Epithelial cell of proximal tubule (primary cell): ENCODE measurements around the gene CLDN3. TPM values are rescaled to one million over a fixed set of nuclear protein-coding genes. Genes with fewer than 3 reads are reported as not detected.

Experiments used
- DNase-seq: peaks from one replicate; pipeline ENCODE4 v3.0.0-alpha.2; 2011; ENCODE audit warnings: low read depth
- H3K4me3 ChIP-seq: 2 replicates; pipeline ENCODE4 v1.5.1; 2011; ENCODE audit warnings: low read depth, mild to moderate bottlenecking, low read length
- CTCF ChIP-seq: conservative IDR thresholded peaks from 2 replicates; pipeline ENCODE4 v1.5.1; 2012; ENCODE audit warnings: low read depth, mild to moderate bottlenecking, low read length
- total RNA-seq: library from RNA; depleted of rRNA; stranded (reverse); fragments of >200 nt; gene quantifications from 2 replicates; pipeline ENCODE4 v1.2.3, GENCODE V29; 2015

Gene CLDN3
- total RNA-seq, 1 donor from 2014 or later: 85.9 TPM

GRCh38 chr7:73746378-73746777 is 23.7 kb downstream of the CLDN3 start:
- TF ChIP-seq CTCF: no peak
- no peak for DNase-seq
- H3K4me3 ChIP-seq: no peak overlapping the region

- peak; percentile 5 for TF ChIP-seq CTCF
- peak overlapping the region; percentile 25 for H3K4me3 ChIP-seq
- peak; percentile 78 for DNase-seq
Measured at GRCh38 chr7:73742753-73743641, 27.1 kb downstream of the CLDN3 start.

- DNase-seq: no peak
- no peak for TF ChIP-seq CTCF
- H3K4me3 ChIP-seq: peak overlapping the region; percentile 25
Measured at GRCh38 chr7:73742338-73742752, 27.7 kb downstream of the CLDN3 start.

GRCh38 chr7:73741600-73741999 is 28.5 kb downstream of the CLDN3 start:
- no peak for TF ChIP-seq CTCF
- no peak for DNase-seq
- H3K4me3 ChIP-seq: no peak overlapping the region

- no peak for TF ChIP-seq CTCF
- no peak overlapping the region for H3K4me3 ChIP-seq
- DNase-seq: no peak
Measured at GRCh38 chr7:73740771-73741170, 29.3 kb downstream of the CLDN3 start.

GRCh38 chr7:73740212-73740611 is 29.9 kb downstream of the CLDN3 start:
- no peak for DNase-seq
- no peak for TF ChIP-seq CTCF

GRCh38 chr7:73739387-73739767 is 30.7 kb downstream of the CLDN3 start:
- TF ChIP-seq CTCF: no peak
- DNase-seq: no peak
- peak overlapping the region; percentile 73 for H3K4me3 ChIP-seq

More at GRCh38 chr7:73740212-73740611, 29.9 kb downstream of the CLDN3 start:
- no peak overlapping the region for H3K4me3 ChIP-seq
